ENCODE data around the gene CD164. TPM values are rescaled to one million over a fixed set of nuclear protein-coding genes. Genes with fewer than 3 reads are reported as not detected.

The CD164 gene
- polyA plus RNA-seq, 3 donors, result 106 to 392 (median 272) TPM

DNA sequence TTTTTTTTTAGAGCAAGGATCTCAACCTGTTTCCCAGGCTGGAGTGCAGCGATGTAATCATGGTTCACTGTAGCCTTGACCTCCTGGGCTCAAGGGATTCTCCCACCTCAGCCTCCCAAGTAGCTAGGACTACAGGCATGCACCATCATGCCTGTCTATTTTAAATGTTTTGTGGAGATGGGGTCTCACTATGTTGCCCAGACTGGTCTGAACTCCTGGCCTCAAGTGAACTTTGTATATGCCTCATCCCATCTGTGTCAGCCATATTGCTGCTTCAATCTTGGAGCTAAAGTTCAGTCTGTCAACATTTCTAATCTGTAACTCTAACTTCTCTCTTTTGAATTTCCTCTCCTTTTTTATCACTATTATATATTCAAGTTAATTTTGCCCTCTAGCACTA is 54.3 kb downstream of the CD164 start:
- no CpG with 5 or more reads among the region's 1 CpG for WGBS (ENCODE audit: insufficient coverage)
- Histone ChIP-seq H3K9ac (ENCODE audit: insufficient read depth, low read length, poor library complexity, severe bottlenecking) (no peak overlapping the region), H4K20me1 (ENCODE audit: insufficient read depth, low read length) (no peaks in the 10 kb centered on the region), H3K27ac (ENCODE audit: low read depth in 1 of 2, low read length in 2 of 2) (no peak overlapping the region), H3K4me1 (ENCODE audit: control insufficient read depth in 1 of 2, insufficient read depth in 2 of 2, low read length in 2 of 2) (peaks cover 46 to 51% of the 10 kb centered on the region in 2 donors), H3K79me2 (ENCODE audit: insufficient read depth, low read length) (no peaks in the 10 kb centered on the region), H3K36me3 (replicated peaks in 1 of 2; ENCODE audit: control insufficient read depth in 1 of 2, insufficient read depth in 2 of 2, low read length in 2 of 2) (no peaks in the 10 kb centered on the region), H3K4me2 (replicated peaks; ENCODE audit: extremely low read depth, low read length, poor library complexity, severe bottlenecking) (no peak overlapping the region), H3K4me3 (replicated peaks in 1 of 3; ENCODE audit: low read depth in 2 of 3, low read length in 3 of 3) (no peak overlapping the region), H3K27me3 (ENCODE audit: control insufficient read depth in 2 of 2, insufficient read depth in 2 of 2, low read length in 2 of 2) (no peaks in the 10 kb centered on the region), H2AFZ (ENCODE audit: insufficient read depth, low read depth, low read length, poor library complexity, severe bottlenecking) (no peak overlapping the region), H3K9me3 (replicated peaks in 1 of 2; ENCODE audit: control insufficient read depth in 1 of 2, insufficient read depth in 1 of 2, low read length in 2 of 2) (no peaks in the 10 kb centered on the region)
- Mint-ChIP-seq H3K27ac (no peak overlapping the region), H3K36me3 (peaks cover 0 to 2% of the 10 kb centered on the region in 2 donors), H3K4me3 (no peak overlapping the region), H3K4me1 (peaks cover 32% of the 10 kb centered on the region), H3K9me3 (peaks cover 0 to 7% (median 0%) of the 10 kb centered on the region in 7 donors), H3K27me3 (ENCODE audit: low read depth in 3 of 3) (peaks cover 0 to 4% (median 2%) of the 10 kb centered on the region in 3 donors)
- DNase-seq, result no peak
- TF ChIP-seq, protein P1, sequence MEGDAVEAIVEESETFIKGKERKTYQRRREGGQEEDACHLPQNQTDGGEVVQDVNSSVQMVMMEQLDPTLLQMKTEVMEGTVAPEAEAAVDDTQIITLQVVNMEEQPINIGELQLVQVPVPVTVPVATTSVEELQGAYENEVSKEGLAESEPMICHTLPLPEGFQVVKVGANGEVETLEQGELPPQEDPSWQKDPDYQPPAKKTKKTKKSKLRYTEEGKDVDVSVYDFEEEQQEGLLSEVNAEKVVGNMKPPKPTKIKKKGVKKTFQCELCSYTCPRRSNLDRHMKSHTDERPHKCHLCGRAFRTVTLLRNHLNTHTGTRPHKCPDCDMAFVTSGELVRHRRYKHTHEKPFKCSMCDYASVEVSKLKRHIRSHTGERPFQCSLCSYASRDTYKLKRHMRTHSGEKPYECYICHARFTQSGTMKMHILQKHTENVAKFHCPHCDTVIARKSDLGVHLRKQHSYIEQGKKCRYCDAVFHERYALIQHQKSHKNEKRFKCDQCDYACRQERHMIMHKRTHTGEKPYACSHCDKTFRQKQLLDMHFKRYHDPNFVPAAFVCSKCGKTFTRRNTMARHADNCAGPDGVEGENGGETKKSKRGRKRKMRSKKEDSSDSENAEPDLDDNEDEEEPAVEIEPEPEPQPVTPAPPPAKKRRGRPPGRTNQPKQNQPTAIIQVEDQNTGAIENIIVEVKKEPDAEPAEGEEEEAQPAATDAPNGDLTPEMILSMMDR (IDR thresholded peaks at IDR 0.05), result no peak
- intact Hi-C loops (cut with micrococcal nuclease), result no loop called here

DNA sequence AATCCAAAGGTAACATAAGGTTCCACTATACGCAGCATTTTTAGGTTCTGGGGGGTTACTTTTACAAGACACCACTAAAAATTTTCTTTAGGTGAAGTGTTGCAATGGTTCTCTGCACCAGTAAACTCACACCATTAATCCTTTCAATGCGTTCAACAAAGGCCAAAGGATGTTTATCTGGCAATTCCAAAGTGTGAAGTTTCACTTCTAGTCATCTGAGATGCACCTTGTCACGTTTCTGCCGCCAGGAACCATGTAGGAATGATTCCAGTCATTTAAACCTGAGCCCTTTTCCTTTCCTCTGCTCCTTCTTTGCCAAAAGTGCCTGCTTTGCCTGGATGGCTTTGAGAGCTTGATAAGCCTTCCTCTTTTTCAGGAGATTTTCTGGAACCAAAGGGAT is 54.8 kb downstream of the CD164 start:
- H4K20me1 ChIP-seq (ENCODE audit: insufficient read depth, low read length), result no peaks in the 10 kb centered on the region
- H3K4me1 ChIP-seq (ENCODE audit: control insufficient read depth in 1 of 2, insufficient read depth in 2 of 2, low read length in 2 of 2), result peaks cover 46 to 51% of the 10 kb centered on the region in 2 donors
- H3K4me3 ChIP-seq (replicated peaks in 1 of 3; ENCODE audit: low read depth in 2 of 3, low read length in 3 of 3), result no peak overlapping the region
- H3K36me3 ChIP-seq (replicated peaks in 1 of 2; ENCODE audit: control insufficient read depth in 1 of 2, insufficient read depth in 2 of 2, low read length in 2 of 2), result no peaks in the 10 kb centered on the region
- H3K4me2 ChIP-seq (replicated peaks; ENCODE audit: extremely low read depth, low read length, poor library complexity, severe bottlenecking), result no peak overlapping the region
- Mint-ChIP-seq H3K36me3 (peaks cover 0 to 3% of the 10 kb centered on the region in 2 donors), H3K9me3 (peaks cover 0 to 7% (median 0%) of the 10 kb centered on the region in 7 donors), H3K27me3 (ENCODE audit: low read depth in 3 of 3) (peaks cover 0 to 4% (median 2%) of the 10 kb centered on the region in 3 donors), H3K27ac (no peak overlapping the region), H3K4me1 (peaks cover 27% of the 10 kb centered on the region), H3K4me3 (no peak overlapping the region)
- H3K79me2 ChIP-seq (ENCODE audit: insufficient read depth, low read length), result no peaks in the 10 kb centered on the region
- TF ChIP-seq, protein P1 (IDR thresholded peaks at IDR 0.05), result no peak
- H3K9ac ChIP-seq (ENCODE audit: insufficient read depth, low read length, poor library complexity, severe bottlenecking), result no peak overlapping the region
- H3K9me3 ChIP-seq (replicated peaks in 1 of 2; ENCODE audit: control insufficient read depth in 1 of 2, insufficient read depth in 1 of 2, low read length in 2 of 2), result no peaks in the 10 kb centered on the region
- intact Hi-C loops (cut with micrococcal nuclease), result no loop called here
- no peaks in the 10 kb centered on the region for H3K27me3 ChIP-seq (ENCODE audit: control insufficient read depth in 2 of 2, insufficient read depth in 2 of 2, low read length in 2 of 2)
- no peak for DNase-seq
- H3K27ac ChIP-seq (ENCODE audit: low read depth in 1 of 2, low read length in 2 of 2), result no peak overlapping the region
- H2AFZ ChIP-seq (ENCODE audit: insufficient read depth, low read depth, low read length, poor library complexity, severe bottlenecking), result no peak overlapping the region
- WGBS (ENCODE audit: insufficient coverage), result 89% methylated on average over 3 of the region's 4 CpGs
